Measurements from ENCODE around the gene SLC9A1.

- no peak for TF ChIP-seq CTCF (IDR thresholded peaks at IDR 0.05 in 2 of 3, conservative IDR thresholded peaks at IDR 0.05 in 1 of 3; ENCODE audit: borderline replicate concordance in 1 of 3, insufficient read depth in 1 of 3, low read depth in 2 of 3, low read length in 2 of 3)
- TF ChIP-seq POLR2AphosphoS5 (IDR thresholded peaks at IDR 0.05; ENCODE audit: low read depth, low read length), result peak; percentile 43; the same call in 1 of the 2 replicates
- TF ChIP-seq POLR2A (IDR thresholded peaks at IDR 0.05; ENCODE audit: borderline replicate concordance, extremely low read depth, insufficient read depth, insufficient read length), result no peak
- TF ChIP-seq ZBTB33 (IDR thresholded peaks at IDR 0.05; ENCODE audit: extremely low read depth, insufficient replicate concordance, low read length), result no peak
- TF ChIP-seq EZH2 (IDR thresholded peaks at IDR 0.05), result no peak
- TF ChIP-seq, protein P1, sequence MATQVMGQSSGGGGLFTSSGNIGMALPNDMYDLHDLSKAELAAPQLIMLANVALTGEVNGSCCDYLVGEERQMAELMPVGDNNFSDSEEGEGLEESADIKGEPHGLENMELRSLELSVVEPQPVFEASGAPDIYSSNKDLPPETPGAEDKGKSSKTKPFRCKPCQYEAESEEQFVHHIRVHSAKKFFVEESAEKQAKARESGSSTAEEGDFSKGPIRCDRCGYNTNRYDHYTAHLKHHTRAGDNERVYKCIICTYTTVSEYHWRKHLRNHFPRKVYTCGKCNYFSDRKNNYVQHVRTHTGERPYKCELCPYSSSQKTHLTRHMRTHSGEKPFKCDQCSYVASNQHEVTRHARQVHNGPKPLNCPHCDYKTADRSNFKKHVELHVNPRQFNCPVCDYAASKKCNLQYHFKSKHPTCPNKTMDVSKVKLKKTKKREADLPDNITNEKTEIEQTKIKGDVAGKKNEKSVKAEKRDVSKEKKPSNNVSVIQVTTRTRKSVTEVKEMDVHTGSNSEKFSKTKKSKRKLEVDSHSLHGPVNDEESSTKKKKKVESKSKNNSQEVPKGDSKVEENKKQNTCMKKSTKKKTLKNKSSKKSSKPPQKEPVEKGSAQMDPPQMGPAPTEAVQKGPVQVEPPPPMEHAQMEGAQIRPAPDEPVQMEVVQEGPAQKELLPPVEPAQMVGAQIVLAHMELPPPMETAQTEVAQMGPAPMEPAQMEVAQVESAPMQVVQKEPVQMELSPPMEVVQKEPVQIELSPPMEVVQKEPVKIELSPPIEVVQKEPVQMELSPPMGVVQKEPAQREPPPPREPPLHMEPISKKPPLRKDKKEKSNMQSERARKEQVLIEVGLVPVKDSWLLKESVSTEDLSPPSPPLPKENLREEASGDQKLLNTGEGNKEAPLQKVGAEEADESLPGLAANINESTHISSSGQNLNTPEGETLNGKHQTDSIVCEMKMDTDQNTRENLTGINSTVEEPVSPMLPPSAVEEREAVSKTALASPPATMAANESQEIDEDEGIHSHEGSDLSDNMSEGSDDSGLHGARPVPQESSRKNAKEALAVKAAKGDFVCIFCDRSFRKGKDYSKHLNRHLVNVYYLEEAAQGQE (IDR thresholded peaks at IDR 0.05; ENCODE audit: low read depth), result no peak
- TF ChIP-seq ZNF274 (IDR thresholded peaks at IDR 0.05; ENCODE audit: low read depth, low read length), result no peak
- TF ChIP-seq ELF1 (IDR thresholded peaks at IDR 0.05; ENCODE audit: borderline replicate concordance, low read depth), result no peak
- TF ChIP-seq EZH2phosphoT487 (IDR thresholded peaks at IDR 0.05; ENCODE audit: borderline replicate concordance), result no peak
- TF ChIP-seq YY1 (IDR thresholded peaks at IDR 0.05; ENCODE audit: extremely low read depth, insufficient replicate concordance, low read depth, low read length), result no peak
Measured at GRCh38 chr1:27122652-27123051, 32.3 kb downstream of the SLC9A1 start.
